Hematopoietic multipotent progenitor cell (in vitro differentiated cells): ENCODE results near the gene VPREB1. TPM values are rescaled to one million over a fixed set of nuclear protein-coding genes. Genes with fewer than 3 reads are reported as not detected.
"Not testable (repeated sequence)": the region's sequence is repeated elsewhere in the genome, so short reads cannot be mapped to it uniquely, and the experiment has no call there.

Experiments
- DNase-seq, 3 donors: peaks; one replicate each; pipeline ENCODE4 v3.0.0-alpha.2; 2011 to 2015; ENCODE audit warnings: low read depth in 2 of 3, low spot score in 2 of 3
- total RNA-seq: library from RNA; depleted of rRNA; stranded (reverse); fragments of >200 nt; gene quantifications from one replicate; pipeline ENCODE4 v1.2.3, GENCODE V29; 2012

The VPREB1 gene
- total RNA-seq, 1 donor: 3.5 TPM

DNA sequence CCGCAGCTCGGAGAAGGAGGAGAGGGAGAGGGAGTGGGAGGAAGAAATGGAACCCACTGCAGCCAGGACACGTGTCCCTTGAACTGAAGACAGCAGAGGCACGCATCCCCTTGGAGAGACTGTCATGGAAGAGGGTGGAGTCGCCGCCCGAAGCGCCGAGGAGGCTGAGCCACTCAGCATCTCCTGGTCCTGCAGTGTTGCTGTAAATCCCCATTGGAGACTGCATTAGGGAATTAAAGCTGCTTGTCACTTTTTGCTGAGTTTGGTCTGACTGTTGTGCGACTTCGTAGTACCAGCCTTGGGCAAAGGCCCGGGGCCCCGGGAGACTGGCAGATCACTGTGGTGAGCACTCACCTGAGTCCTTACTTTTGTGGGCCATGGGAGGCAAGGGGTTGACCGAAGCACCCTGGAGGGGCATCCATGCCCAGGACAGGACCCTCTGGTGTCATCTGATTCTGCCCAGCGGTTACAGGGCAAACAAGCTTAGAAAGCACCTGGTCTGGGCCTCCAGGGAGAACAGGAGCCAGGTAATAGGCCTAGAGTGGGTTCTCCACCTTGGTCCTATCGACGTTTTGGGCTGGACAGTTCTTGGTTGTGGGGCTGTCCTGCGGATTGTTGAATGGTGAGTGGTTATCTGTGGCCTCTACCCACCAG lies 797 bp downstream of the VPREB1 start:
- no peak for DNase-seq

DNA sequence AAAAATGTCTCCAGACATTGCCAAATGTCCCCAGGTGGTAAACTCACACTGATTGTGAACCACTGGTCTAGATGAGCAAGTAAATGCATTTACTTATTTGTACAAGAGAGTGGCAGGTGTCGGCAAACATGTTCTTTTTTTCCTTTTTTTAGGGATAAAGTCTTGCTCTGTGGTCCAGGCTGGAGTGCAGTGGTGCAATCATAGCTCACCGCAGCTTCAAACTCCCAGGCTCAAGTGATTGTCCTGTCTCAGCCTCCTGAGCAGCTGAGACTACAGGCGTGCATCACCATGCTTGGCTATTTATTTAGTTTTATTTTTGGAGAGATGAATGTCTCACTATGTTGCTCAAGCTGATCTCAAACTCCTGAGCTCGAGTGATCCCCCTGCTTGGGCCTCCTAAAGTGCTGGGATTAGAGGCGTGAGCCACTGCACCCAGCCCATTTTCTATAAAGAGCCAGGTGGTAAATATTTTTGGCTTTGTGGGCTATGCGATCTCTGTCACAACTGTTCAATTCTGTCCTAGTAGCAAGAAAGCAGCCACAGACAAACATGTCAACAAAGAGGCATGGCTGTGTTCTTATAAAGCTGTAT lies 1.4 kb downstream of the VPREB1 start:
- DNase-seq: no peak

DNA sequence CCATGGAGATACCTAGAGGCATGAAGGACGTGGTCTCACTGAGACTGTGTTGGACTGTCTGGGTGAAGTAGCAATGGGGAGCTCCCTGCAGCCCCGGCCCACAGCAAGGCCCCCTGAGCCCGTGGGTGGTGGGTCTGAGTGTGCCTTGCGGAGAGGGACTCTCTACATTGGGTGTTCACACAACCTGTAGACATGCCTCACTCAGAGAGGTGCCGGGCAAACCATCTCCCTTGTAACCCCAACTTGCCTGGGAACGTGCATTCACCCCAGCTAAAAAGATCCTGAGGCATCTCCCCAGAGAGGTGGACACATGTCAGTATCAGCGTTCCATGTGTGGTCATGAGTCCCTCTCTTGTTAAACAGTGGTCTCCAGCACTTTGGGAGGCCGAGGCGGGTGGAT lies 2.1 kb downstream of the VPREB1 start:
- no peak for DNase-seq

DNA sequence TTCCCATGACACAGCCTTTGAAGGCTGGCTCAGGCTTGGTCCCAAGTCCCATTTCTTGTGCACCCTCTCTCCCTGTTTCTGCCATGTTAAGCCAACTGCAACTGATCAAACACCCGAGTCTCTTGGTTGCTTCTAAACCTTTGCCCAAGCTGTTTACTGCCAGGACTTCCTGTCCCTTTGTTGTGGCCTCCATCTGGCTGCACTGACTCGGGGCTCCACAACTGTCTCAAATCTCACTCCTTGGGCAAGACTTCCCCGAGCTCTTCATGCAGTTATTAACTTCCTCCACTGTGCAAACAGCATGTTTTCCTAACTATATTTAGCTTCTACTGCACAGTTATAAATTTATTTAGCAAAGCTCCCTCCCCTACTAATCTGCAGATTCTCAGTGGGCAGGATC lies 4.3 kb downstream of the VPREB1 start:
- DNase-seq: peak in 2 of 3 donors; percentile 17 to 73

DNA sequence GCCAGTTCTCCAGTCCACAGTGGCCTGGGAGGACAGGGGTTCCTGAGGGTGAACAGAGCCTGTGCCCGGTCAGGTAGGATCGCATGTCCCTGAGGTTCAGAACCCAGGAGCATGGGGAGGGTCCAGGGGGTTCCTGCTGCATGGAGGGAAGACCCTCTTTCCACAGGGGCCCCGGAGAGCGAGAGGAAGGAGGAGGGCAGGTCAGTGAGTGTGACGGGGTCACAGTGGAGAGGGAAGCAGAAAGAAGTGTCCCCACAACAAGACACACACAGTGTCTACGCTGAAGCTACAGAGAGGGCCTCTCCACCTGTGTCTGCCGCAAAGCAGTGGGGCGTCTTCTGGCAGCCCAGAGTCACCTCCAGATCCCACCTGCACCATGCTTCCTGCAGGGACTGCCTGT lies 6.1 kb downstream of the VPREB1 start:
- DNase-seq: not testable (repeated sequence)

DNA sequence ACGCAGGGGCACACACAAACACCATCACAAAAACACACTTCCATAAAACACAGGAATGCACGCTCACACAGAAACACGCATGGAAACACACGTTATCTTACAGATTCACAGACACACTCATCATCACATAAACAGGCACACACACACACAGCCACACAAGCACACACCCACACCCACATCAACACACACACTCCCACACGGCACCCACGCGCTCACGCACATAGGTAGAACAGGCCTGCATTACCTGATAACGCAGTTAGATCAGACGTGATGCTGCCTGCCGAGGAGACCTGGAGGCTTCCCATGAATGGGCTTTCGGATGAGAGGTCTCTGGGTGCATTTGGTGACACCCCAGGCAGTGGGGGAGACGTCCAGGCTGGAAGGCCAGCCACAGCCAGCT lies 11.5 kb downstream of the VPREB1 start:
- not testable (repeated sequence) for DNase-seq

DNA sequence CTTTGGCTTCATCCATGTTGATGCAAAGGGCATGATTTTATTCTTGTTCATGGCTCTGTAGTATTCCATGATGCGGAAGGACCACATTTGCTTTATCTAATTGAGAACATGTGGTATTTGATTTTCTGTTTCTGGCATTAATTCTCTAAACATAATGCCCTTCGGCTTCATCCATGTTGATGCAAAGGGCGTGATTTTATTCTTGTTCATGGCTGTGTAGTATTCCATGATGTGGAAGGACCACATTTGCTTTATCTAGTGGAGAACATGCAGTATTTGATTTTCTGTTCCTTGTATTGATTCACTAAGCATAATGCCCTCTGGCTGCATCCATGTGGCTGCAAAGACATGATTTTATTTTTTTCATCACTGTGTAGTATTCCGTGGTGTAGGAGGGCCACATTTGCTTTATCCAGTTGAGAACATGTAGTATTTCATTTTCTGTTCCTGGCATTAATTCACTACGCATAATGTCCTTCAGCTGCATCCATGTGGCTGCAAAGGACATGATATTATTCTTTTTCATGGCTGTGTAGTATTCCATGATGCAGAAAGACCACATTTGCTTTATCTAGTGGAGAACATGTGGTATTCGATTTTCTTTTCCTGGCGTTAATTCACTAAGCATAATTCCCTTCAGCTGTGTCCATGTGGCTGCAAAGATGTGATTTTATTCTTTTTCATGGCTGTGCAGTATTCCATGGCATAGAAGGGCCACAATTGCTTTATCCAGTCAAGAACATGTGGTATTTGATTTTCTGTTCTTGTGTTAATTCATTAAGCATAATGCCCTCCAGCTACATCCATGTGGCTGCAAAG lies 14.2 kb downstream of the VPREB1 start:
- not testable (repeated sequence) for DNase-seq

DNA sequence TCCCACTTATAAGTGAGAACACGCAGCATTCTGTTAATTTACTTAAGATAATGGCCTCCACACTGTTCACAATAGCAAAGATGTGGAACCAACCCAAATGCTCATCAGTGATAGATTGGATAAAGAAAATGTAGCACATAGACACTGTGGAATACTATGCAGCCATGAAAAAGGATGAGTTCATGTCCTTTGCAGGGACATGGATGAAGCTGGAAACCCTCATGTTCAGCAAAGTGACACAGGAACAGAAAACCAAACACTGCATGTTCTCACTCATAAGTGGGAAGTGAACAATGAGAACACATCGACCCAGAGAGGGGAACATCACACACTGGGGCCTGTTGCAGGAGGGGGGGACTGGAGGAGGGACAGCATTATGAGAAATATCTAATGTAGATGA lies 15.6 kb downstream of the VPREB1 start:
- DNase-seq: not testable (repeated sequence)

DNA sequence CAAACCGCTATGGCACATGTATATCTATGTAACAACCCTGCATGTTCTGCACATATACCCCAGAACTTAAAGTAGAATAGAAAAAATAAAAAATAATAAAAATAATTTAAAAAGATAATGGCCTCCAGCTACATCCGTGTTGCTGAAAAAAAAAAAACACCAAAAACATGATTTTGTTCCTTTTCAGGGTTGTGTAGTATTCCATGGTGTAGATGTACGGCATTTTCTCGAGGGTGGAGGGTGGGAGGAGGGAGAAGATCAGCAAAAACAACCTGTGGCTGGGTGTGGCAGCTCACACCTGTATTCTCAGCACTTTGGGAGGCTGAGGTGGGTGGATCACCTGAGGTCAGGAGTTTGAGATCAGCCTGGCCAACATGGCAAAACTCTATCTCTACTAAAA lies 16.0 kb downstream of the VPREB1 start:
- not testable (repeated sequence) for DNase-seq

DNA sequence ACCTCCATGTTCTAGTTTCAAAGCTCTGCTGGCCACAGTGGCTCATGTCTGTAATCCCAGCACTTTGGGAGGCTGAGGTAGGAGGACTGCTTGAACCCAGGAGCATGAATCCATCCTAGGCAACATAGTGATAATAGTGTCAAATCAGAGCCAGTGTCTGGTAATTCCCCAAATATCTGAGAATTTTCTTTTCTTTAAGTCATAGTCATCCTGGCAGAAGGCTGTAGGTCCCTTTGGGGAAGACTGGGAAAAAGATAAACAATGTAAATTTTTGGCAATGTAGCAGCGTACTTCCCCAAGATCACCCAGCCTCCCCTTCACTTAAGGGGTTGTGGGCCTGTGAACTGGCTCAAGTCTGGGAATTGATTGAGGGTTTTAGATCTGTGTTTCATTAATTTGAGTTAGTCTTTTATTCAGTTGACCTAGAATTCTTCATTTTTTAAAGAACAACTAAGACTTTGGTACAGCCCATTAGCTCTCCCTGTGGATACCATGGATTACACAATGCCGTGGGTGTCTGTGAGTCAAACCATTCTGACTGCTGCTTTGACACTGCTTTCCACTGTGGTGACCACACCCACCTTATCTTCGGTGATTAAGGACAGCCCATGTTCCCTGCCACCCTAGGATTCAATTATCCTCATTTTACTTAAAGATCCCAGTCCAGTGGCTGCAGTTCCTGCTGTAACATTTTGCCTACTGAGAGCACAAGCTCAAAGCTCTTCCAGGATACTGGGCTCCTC lies 17.9 kb downstream of the VPREB1 start:
- not testable (repeated sequence) for DNase-seq

DNA sequence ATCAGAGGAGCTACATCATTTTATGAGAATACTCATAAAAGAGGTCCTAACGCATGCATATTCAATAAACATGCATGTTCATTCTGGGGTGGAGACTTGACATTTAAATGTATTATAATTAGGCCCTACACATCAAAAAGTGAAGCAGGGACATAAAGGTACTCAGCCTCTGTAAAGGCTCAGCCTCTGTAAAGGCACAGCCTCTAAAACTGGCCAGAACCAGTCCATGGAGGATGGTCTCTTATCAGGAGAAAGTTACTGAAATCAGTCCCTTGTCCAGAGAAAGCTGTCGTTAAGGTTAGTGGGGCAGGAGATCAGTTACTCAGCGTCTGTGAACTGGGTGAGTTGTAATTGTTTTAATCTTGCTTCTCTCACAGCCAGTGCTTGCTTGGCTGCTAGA lies 19.2 kb downstream of the VPREB1 start:
- not testable (repeated sequence) for DNase-seq

DNA sequence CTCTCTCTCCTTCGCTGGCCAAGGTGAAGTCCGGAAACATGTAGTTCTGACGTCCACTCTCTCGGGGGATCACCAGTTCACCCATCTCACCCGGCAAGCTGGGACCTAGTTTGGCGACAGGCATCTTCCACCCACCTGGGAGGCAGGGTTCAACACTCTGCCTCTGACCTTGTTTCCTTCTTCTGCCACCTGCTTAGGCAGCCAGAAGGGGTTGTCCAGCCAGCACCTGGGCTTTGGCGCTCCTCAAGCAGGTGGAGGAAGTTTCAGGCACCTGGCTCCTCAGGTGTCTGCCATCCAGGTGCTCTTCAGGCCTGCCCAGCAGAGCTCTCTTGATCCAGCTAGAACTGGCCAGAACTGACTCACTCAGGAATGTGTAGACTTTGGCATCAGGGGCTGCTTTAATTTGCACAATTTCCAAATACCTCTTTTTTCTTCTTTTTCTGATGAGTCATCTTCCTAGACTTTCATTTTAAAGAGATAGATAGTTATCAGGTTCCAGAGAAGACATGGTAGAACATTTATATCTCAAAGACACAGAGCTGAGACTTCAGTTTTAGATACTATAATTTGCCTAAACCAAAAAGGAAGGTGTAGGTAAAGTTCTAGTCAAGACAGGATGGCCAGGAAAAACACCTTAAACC lies 25.6 kb downstream of the VPREB1 start:
- not testable (repeated sequence) for DNase-seq

DNA sequence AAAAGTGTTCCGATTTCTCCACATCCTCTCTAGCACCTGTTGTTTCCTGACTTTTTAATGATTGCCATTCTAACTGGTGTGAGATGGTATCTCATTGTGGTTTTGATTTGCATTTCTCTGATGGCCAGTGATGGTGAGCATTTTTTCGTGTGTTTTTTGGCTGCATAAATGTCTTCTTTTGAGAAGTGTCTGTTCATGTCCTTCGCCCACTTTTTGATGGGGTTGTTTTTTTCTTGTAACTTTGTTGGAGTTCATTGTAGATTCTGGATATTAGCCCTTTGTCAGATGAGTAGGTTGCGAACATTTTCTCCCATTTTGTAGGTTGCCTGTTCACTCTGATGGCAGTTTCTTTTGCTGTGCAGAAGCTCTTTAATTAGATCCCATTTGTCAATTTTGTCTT lies 32.8 kb downstream of the VPREB1 start:
- not testable (repeated sequence) for DNase-seq

DNA sequence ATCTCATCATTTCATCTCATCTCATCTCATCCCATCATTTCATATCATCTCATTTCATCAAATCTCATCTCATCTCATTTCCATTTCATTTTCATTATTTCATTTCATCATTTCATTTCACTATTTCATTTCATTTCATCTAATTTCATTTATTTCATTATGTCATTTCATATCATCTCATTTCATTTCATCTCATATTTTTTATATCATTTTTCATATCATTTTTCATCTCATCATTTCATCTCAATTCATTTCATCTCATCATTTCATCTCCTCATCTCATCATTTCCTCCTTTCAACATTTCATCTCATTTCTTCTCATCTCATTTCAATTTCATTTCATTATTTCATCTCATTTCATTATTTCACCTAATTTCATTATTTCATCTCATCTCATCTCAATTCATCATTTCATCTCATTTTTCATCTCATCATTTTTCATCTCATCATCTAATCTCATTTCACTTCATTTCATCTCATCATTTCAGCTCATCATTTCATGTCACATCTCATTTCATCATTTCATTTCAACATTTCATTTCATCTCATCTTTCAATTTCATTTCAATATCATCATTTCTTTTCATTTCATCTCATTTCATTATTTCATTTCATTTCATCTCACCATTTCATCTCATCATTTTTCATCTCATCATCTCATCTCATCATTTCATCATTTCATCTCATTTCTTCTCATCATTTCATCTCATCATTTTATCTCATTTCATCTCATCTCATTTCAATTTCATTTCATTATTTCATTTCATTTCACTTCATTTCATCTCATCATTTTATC lies 40.6 kb downstream of the VPREB1 start:
- DNase-seq: not testable (repeated sequence)

DNA sequence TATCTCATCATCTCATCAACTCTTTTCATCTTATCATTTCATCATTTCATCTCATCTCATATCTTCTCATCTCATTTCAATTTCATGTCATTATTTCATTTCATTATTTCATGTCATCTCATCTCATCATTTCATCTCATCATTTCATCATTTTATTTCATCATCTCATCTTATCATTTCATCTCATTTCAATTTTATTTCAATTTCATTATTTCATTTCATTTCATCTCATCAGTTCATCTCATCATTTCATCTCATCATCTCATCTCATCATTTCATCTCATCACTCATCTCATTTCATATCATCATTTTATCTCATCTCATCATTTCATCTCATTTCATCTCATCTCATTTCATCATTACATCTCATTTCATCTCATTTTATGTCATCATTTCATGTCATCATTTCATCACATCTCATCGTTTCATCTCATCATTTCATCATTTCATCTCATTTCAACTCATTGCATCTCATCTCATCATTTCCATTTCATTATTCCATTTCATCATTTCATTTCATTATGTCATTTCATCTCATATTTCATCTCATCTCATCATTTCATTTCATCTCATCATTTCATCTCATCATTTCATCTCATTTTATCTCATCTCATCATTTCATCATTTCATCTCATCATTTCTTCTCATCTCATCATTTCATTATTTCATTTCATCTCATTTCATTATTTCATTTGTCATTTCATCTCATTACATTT lies 42.0 kb downstream of the VPREB1 start:
- not testable (repeated sequence) for DNase-seq

DNA sequence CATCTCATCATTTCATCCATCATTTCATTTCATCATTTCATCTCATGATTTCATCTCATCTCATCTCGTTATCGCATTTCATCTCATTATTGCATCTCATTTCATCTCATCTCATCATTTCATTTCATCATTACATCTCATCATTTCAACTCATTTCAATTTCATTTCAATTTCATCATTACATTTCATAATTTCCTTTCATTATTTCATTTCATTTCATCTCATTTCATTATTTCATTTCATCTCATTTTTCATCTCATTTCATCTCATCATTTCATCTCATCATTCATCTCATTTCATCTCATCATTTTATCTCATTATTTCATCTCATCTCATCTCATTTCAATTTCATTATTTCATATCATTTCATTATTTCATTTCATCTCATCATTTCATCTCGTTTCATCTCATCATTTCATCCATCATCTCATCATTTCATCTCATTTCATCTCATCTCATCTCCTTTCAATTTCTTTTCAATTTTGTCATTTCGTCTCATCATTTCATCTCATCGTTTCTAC lies 42.6 kb downstream of the VPREB1 start:
- not testable (repeated sequence) for DNase-seq

DNA sequence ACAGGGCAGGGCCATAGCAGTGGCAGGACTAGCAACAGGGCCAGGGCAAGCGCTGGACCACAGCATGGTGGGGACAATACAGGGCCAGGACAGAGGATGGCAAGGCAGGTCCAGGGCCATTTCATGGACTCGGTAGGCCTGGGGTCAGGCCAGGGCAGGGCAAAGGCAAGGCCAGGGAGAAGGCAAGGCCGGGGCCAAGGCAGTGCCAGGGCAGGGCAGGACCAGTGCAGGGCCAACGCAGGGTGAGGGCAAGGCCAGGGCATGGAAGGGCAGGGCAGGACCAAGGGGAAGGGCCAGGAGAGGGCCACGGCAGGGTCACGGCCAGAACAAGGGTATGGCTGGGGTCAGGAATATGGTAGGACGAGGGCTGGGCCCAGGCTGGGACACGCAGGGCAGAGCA lies 45.1 kb downstream of the VPREB1 start:
- not testable (repeated sequence) for DNase-seq

DNA sequence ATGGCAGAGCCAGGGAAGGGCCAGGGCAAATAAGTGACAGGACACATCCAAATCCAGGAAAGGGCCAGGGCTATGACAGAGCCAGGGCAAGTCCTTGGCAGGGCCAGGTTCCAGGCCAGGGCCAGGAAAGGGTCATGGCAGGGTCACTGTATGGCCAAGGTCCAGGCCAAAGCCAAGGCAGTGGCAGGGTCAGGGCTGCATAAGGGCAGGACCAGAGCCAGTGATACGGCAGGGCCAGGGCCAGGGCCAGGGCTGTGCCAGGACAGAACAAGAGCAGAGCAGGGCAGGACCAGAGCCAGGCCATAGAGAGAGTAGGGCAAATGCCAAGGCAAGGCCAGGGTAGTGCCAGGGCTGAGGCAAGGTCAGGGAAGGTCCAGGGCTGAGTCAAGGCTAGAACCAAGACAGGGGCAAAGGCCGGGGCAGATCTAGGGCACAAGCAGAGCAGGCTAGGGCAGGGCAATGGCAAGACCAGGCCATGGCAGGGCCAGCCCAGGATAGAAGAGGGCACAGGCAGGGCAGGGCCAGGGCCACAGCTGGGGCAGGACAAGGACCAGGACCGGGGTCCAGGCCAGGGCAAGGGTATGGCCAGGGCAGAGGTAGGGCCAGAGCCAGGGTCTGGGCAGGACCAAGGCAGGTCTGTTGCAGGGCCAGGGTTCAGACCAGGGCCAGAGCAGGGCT lies 46.7 kb downstream of the VPREB1 start:
- DNase-seq: not testable (repeated sequence)
